Measurements from ENCODE around the gene KCNT1. TPM values are rescaled to one million over a fixed set of nuclear protein-coding genes. Genes with fewer than 3 reads are reported as not detected.
A peak's percentile ranks its signal among the peaks of the same experiment; 100 is the strongest.

KCNT1 gene
- total RNA-seq, 2 donors from 2014 or later: not detected

DNA sequence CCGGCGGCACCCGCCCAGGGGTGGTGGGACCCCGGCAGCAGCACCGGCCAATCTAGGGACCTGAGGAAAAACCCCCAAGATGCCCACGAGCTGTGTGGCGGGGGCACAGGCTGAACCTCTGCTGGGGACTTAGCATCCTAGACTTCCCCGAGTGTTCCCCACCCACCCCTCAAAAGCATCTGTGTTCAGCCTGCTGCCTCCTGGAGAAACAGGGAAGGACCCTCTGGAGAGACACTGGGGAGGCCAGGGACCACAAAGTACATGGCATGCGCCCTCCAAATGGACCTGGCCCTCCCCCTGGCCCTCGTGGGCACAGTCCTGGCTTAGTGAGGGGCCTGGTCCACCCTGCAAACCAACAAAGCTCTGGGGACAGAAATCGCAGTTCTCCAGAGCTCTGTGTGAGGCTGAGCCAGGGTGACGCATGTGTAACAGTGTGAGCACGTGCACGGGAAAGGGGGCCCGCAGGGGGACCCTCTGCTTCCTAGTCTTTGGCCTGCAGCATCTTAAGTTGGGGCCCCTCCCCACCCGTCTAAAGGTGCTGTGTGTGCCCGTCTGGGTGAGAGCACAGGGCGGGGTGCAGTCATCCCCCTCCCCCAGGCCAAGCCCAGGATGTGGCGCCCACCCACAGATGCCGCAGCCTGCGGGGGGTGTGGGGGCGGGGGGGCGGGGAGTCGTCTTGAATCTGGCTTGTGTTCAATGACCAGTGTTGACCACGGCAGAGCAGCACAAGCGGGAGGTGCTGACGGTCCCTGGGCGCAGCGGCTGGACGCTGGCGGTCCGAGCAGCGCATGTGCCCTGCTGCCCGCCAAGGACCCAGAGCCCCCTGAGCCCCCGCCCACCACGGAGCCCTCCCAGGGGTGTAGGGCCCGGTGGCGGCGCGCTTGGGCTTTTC is 672 bp upstream of the KCNT1 start:
- Mint-ChIP-seq H3K4me3 (no peak overlapping the region), H3K9me3 (no peaks in the 10 kb centered on the region), H3K27me3 (no peaks in the 10 kb centered on the region), H3K36me3 (ENCODE audit: low read depth) (no peaks in the 10 kb centered on the region), H3K27ac (no peak overlapping the region), H3K4me1 (no peaks in the 10 kb centered on the region)
- peak; percentile 8 for ATAC-seq (replicated peaks)

DNA sequence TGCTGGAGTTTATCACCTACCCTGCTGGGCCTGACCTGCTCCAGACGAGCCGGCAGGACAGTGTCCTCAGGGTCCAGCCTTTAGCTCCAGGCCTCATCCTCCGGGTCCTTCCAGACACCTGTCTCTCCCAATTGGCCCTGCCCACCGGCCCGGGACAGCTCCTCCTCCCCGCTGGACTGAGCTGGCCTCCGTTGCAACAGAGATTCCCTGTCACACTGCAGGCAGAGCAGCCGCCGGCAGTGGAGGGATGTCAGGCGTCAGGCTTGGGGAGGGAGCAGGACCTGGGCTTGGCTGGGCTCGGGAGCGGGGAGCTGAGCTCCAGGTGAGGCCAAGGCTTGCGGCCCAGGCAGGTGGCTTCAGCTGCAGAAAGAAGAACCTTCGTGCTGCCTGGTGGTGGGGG is 1.7 kb downstream of the KCNT1 start:
- no peaks in the 10 kb centered on the region for H3K9me3 Mint-ChIP-seq

DNA sequence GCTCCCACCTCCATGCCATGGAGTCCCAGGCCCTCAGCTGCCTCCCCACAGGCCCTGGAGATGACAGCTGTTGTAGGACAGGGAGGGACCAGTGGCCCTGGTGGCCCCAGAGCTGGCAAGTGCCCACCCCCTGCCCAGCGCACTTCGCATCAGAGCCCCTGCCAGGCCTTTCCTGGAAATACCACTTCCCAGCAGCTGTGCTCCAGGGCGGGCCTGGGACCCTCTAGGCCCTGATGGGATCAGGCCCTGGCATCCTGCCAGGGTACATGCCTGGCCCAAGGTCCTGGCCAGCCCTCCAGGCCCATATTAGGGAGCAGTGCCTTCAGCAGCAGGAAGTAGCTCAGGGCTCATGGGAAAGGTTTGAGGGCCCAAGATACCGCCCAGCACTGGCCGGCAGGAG is 2.5 kb downstream of the KCNT1 start:
- Mint-ChIP-seq H3K27ac (no peak overlapping the region), H3K9me3 (no peaks in the 10 kb centered on the region), H3K4me3 (no peak overlapping the region), H3K4me1 (no peaks in the 10 kb centered on the region), H3K27me3 (no peaks in the 10 kb centered on the region), H3K36me3 (ENCODE audit: low read depth) (no peaks in the 10 kb centered on the region)
- no peak for ATAC-seq (replicated peaks)

More for the DNA sequence above, 1.7 kb downstream of the KCNT1 start:
- no peak for ATAC-seq (replicated peaks)
- H3K36me3 Mint-ChIP-seq (ENCODE audit: low read depth): no peaks in the 10 kb centered on the region
- no peak overlapping the region for H3K27ac Mint-ChIP-seq
- H3K4me3 Mint-ChIP-seq: no peak overlapping the region
- H3K4me1 Mint-ChIP-seq: no peaks in the 10 kb centered on the region
- no peaks in the 10 kb centered on the region for H3K27me3 Mint-ChIP-seq

DNA sequence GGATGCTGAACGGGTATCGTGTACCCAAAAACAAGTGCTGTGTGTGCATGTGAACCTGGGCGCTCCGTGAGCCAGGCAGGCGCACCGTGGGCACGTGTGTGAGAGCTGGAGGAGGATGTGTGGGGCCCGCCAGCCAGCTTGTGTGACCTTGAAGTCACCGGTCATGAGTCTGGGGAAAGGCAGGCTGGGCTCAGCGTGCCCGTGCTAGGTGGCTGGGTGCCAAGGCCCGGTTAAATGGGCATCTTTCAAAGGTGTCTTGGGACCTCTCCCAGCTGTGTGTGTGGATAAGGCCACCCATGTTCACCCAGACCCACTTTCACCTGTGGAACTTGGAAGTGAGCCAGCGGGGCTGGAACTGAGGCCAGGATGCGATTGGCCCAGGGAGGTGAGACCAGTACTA is 3.4 kb downstream of the KCNT1 start:
- Mint-ChIP-seq H3K4me3 (no peak overlapping the region), H3K36me3 (ENCODE audit: low read depth) (no peaks in the 10 kb centered on the region), H3K4me1 (no peaks in the 10 kb centered on the region), H3K9me3 (no peaks in the 10 kb centered on the region), H3K27me3 (no peaks in the 10 kb centered on the region), H3K27ac (no peak overlapping the region)
- ATAC-seq (replicated peaks): no peak

DNA sequence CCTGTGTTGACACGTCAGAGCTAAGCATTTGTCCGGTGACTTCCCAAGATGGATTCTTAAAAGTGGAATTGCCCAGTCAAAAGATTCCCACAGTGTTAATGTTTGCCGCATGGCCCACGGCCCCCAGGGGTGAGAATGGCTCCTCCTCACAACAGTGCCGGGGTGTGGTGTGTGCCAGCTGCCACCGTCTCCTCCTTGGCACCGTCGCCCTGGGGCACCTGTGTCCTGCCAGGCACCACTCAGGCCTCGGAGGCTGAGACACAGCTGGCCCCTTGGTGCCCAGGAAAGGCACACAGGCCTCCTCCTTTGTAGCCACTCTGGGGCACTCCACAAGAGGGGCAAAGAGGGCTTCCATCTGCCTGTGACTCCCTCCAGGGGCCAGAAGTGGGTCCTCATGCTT is 4.3 kb downstream of the KCNT1 start:
- no peak for ATAC-seq (replicated peaks)
- Mint-ChIP-seq H3K4me1 (no peaks in the 10 kb centered on the region), H3K4me3 (no peak overlapping the region), H3K27ac (no peak overlapping the region), H3K27me3 (no peaks in the 10 kb centered on the region), H3K9me3 (no peaks in the 10 kb centered on the region), H3K36me3 (ENCODE audit: low read depth) (no peaks in the 10 kb centered on the region)

DNA sequence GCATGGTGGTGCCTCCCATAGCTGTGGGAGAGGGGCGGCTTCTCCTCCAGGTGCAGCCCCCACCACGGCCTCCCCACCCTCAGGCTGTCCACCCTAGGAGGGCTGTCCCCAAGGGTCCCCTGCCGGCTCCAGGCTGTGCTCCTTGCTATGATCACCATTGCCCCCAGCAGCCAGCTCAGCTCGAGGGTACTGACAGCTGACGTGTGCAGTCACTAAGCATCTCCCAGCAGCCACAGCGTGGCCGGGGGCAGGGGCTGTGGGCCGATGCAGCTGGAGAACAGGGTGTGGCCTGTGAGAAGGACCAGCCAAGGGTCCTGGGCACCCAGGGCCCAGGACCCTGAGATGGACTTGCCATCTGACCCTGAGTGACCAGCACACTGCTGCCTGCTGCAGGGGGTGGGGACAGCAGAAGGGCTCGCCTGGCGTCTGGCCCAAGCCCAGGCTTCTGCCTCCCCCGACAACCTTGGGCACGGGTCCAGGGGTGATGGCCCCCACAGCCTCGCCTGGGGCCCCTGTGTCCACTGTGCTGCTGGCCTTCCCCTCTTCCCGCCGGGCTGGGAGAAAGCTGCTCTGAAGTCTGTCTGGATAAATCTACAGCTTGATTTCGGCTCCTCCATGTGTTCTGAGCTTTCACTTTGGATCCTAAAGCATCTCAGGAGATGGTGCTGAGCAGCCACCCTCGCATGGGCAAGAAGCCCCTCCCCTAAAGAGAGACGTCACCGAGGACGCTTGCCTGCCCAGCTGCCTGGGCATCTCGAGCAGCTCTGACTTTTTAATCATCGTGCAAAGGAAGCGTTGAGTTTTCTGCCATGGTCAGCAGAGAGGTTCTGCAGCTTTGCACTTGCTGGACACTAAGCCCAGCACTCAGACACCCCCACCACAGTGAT is 5.5 kb downstream of the KCNT1 start:
- H3K27ac Mint-ChIP-seq: no peak overlapping the region
- no peak overlapping the region for H3K4me3 Mint-ChIP-seq
- peaks cover 3% of the 10 kb centered on the region for H3K27me3 Mint-ChIP-seq
- no peak for ATAC-seq (replicated peaks)
- no peaks in the 10 kb centered on the region for H3K4me1 Mint-ChIP-seq
- H3K36me3 Mint-ChIP-seq (ENCODE audit: low read depth): no peaks in the 10 kb centered on the region
- no peaks in the 10 kb centered on the region for H3K9me3 Mint-ChIP-seq

DNA sequence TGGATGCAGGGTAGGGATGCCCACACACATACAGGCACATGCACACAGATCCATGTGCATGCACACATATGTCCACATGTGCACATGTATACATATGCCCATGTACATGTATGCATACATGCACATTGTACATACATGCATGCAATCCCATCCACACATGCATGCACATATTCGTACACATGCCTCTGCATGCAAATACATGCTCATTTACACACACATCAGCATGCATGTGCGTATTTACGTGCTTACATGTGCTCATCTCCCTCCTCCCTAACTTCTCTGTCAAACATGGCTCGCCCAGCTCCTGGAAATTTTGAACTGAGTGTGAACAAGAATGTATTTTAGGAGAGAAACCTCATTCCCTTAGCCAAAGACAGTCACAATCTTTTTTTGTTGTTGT is 6.2 kb downstream of the KCNT1 start:
- Mint-ChIP-seq H3K4me1 (no peaks in the 10 kb centered on the region), H3K27me3 (peaks cover 3% of the 10 kb centered on the region), H3K27ac (no peak overlapping the region), H3K4me3 (no peak overlapping the region), H3K36me3 (ENCODE audit: low read depth) (no peaks in the 10 kb centered on the region), H3K9me3 (no peaks in the 10 kb centered on the region)
- ATAC-seq (replicated peaks): no peak

DNA sequence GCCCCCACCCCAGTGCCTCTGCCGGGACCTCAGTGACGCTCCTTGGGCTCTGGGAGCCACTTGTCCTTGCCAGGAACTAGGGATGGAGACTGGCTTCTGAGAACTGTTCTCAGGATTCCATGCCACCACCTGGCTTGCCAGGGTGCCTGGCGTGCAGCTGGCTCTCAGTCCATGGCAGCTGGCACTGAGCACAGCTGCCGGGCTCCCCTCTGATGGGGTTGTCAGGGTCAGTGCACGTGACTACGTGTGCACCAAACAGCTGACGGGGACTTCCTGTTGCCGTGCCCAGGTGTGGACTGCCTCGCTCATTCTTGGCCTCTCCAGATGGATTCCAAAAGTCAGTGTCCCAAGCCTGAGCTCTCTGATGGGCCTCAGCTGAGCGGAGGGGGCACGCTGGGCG is 9.4 kb downstream of the KCNT1 start:
- no peak for ATAC-seq (replicated peaks)
- Mint-ChIP-seq H3K36me3 (ENCODE audit: low read depth) (no peaks in the 10 kb centered on the region), H3K27ac (no peak overlapping the region), H3K4me3 (no peak overlapping the region), H3K4me1 (no peaks in the 10 kb centered on the region), H3K9me3 (no peaks in the 10 kb centered on the region), H3K27me3 (peaks cover 18% of the 10 kb centered on the region)

DNA sequence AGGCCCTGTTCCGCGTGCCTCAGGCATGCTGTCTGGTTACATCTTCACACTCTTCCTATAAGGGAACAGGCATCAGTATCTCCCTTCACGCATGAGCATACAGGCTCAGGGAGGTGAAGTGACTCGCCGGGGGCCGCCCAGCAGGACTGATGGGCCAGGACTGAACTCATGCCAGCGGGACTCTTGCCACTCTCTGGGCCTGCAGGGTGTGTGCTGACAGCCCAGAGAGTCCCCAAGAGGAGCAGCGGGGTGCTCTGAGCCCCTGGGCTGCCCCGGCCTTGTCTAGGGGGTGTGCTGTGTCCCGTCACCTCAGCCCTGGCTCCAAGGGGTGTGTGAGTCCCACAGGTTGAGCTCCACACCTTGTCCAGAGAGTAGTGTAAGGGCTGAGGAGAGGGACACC is 9.9 kb downstream of the KCNT1 start:
- no peaks in the 10 kb centered on the region for H3K4me1 Mint-ChIP-seq
- no peak for ATAC-seq (replicated peaks)
- no peaks in the 10 kb centered on the region for H3K36me3 Mint-ChIP-seq (ENCODE audit: low read depth)
- H3K4me3 Mint-ChIP-seq: no peak overlapping the region
- H3K27ac Mint-ChIP-seq: no peak overlapping the region
- H3K27me3 Mint-ChIP-seq: peaks cover 22% of the 10 kb centered on the region
- no peaks in the 10 kb centered on the region for H3K9me3 Mint-ChIP-seq

DNA sequence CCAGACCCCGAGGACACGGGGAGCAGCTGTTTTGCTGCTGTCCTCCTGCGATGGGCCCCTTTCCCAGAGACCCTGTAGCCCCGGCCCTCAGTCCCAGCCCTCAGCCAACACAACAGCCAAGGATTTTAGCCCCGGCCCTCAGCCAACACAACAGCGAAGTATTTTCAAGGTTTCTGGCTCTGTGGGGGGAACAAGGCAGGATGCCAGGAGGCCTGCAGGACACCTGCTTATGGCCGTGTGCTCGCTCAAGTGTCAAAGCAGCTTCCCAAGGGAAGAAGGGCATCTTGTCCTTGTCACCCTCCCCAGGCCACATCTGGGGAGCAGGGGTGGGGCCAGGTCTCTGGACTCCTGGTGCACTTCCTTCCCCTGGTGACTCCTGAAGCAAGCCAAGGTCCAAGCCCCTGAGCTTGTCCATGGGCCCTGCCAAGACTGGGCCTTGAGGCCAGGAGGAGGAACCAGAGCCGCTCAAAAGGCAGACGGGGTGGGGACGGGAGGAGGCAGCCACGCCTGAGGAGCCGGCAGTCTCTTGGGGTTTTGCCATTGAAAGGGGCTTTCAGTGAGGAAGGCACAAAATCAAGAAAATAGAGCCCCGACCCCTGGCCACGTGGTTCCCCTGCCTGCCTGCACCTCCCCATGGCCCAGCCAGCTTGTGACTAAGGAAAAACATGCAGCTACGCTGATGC is 10.8 kb downstream of the KCNT1 start:
- H3K27ac Mint-ChIP-seq: no peak overlapping the region

DNA sequence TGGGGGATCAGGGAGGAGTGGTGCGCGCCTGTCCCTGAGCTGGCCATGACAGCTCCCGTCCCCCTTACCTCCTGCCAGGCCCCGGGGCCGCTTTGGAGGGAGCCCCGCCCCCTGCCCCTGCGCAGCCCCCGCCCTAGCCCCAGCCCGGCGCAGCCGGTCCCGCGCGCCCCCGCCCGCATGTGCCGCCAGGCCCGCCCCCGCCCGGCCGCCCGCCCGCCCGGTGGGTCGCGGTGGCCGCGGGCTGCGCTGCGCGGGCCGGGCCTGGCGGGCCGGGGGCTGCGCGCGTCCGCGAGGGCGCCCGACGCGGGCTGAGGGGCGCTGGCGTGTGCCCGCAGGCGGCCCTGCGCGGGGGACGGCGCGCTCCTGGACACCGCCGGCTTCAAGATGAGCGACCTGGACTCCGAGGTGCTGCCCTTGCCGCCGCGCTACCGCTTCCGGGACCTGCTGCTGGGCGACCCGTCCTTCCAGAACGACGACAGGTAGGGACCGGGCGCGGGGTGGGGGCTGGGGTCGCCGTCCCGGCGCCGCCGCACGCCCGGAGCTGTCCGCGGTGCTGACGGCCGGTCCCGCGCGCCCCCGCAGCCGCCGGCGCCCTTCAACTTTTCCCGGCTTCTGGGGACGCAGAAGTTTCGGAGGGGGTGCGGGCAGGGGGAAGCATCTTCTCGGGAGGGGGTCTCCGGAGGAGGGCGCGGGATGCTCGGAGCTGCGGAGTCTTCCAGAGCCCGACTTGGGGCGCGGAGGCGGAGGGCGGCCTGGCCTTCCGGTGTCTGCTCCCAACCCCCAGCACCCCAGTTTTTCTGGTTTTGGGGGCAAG is 12.5 kb downstream of the KCNT1 start:
- no peak overlapping the region for H3K27ac Mint-ChIP-seq
- peaks cover 30% of the 10 kb centered on the region for H3K27me3 Mint-ChIP-seq
- no peaks in the 10 kb centered on the region for H3K9me3 Mint-ChIP-seq

More for the DNA sequence above, 10.8 kb downstream of the KCNT1 start:
- no peak for ATAC-seq (replicated peaks)
- Mint-ChIP-seq H3K9me3 (no peaks in the 10 kb centered on the region), H3K4me3 (no peak overlapping the region), H3K4me1 (no peaks in the 10 kb centered on the region), H3K27me3 (peaks cover 26% of the 10 kb centered on the region), H3K36me3 (ENCODE audit: low read depth) (no peaks in the 10 kb centered on the region)

DNA sequence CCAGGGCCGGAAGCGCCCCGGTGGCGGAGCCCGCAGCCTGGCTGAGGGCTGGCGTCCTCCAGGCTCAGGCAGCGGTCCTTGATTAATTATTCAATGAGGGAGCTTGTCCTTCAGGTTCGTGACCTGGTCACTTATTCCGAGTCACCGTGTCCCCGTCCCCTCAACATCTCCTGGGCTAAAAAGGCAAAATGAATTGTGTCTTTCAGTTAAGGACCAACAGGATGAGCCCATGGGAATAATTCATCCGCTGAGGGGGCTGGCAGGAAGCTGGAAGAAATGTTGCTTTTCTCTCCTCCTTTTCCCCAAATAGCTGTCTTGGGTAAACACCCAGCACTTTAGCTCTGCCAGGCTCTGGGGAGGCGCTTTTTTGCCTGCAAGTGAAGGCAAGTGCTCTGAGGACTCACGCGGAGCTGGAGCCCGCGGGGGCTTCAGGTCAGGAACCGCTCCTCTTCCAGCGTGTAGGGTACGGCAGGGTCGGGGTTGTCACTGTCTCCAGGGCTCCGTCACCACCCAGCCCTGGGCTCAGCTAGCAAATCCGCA is 13.1 kb downstream of the KCNT1 start:
- Mint-ChIP-seq H3K4me3 (no peak overlapping the region), H3K36me3 (ENCODE audit: low read depth) (no peaks in the 10 kb centered on the region), H3K27ac (no peak overlapping the region), H3K9me3 (no peaks in the 10 kb centered on the region), H3K4me1 (no peaks in the 10 kb centered on the region), H3K27me3 (peaks cover 30% of the 10 kb centered on the region)
- ATAC-seq (replicated peaks): no peak

More for the DNA sequence above, 12.5 kb downstream of the KCNT1 start:
- Mint-ChIP-seq H3K4me3 (no peak overlapping the region), H3K36me3 (ENCODE audit: low read depth) (no peaks in the 10 kb centered on the region), H3K4me1 (no peaks in the 10 kb centered on the region)
- ATAC-seq (replicated peaks): no peak

DNA sequence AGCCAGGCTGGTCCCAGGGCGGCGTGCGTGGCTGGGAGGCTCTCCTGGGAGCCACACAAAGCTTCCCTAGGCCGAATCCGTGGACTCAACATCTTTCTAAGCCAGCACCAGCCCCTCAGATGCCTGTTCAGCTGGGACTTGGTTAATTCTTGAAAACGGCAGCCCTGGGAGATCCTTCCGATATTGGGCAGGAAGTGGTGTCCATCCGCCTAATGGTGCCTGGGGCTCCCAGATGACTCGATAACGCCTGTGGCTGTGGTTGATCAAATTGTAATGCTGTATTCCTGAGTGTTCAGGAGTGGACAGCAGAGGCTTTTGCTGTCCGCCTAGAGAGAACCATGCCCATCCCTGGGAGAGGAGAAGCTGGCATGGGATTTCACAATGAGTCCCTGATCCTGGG is 14.1 kb downstream of the KCNT1 start:
- H3K27ac Mint-ChIP-seq: no peak overlapping the region
- H3K27me3 Mint-ChIP-seq: peaks cover 30% of the 10 kb centered on the region
- H3K4me1 Mint-ChIP-seq: no peaks in the 10 kb centered on the region
- H3K9me3 Mint-ChIP-seq: no peaks in the 10 kb centered on the region
- ATAC-seq (replicated peaks): no peak
- no peak overlapping the region for H3K4me3 Mint-ChIP-seq
- no peaks in the 10 kb centered on the region for H3K36me3 Mint-ChIP-seq (ENCODE audit: low read depth)

DNA sequence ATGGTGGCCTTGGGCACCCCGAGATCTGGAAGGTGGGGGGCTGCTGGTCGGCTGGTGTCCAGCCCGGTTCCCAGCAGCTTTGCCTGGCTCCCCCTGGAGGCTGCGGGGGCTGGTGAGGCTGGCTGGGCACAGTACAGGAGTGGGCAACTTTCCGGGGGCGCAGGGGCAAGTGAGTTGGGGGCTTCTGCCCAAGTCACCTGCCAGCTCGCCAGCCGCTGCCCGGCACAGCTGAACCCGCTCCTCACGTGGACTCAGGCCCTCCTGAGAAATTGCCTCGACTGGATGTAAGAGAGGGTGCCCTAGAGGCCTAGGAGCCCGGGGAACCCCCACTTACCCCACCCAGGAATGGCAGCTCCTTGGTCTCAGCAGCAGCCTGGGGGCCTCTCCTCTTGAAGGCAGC is 15.4 kb downstream of the KCNT1 start:
- no peak for ATAC-seq (replicated peaks)
- H3K4me1 Mint-ChIP-seq: no peaks in the 10 kb centered on the region
- H3K4me3 Mint-ChIP-seq: no peak overlapping the region
- peaks cover 27% of the 10 kb centered on the region for H3K27me3 Mint-ChIP-seq
- H3K36me3 Mint-ChIP-seq (ENCODE audit: low read depth): no peaks in the 10 kb centered on the region
- H3K27ac Mint-ChIP-seq: no peak overlapping the region
- H3K9me3 Mint-ChIP-seq: no peaks in the 10 kb centered on the region
